GM12878 (cell line): ENCODE measurements around the gene MEIS1. TPM values are rescaled to one million over a fixed set of nuclear protein-coding genes. Genes with fewer than 3 reads are reported as not detected.

Source experiments
- ATF7 ChIP-seq: fragments of 450-650 bp; IDR thresholded peaks from 2 replicates; pipeline ENCODE4 v1.6.1; 2016; ENCODE audit warnings: low read depth, mild to moderate bottlenecking
- BHLHE40 ChIP-seq, 2 experiments: fragments of 450-650 bp in 1 of 2; IDR thresholded peaks; 2 replicates each; pipeline ENCODE4 v1.6.1; 2011 to 2017; ENCODE audit warnings: low read depth in 2 of 2, borderline replicate concordance in 1 of 2, improper control_type of control experiment in 1 of 2, low read length in 1 of 2, mild to moderate bottlenecking in 1 of 2
- KLF5 ChIP-seq: fragments of 450-650 bp; IDR thresholded peaks from 2 replicates; pipeline ENCODE4 v1.6.1; 2014; ENCODE audit warnings: mild to moderate bottlenecking; ENCODE audit not compliant: partially characterized antibody
- SRF ChIP-seq, 2 experiments: IDR thresholded peaks; 2 replicates each; pipeline ENCODE4 v1.6.1; 2011; ENCODE audit warnings: low read depth in 2 of 2, low read length in 2 of 2, mild to moderate bottlenecking in 1 of 2, moderate library complexity in 1 of 2
- ZBTB40 ChIP-seq: fragments of 450-650 bp; IDR thresholded peaks from 2 replicates; pipeline ENCODE4 v1.6.1; 2016; ENCODE audit warnings: mild to moderate bottlenecking, moderate library complexity, borderline replicate concordance
- ZNF622 ChIP-seq: fragments of 450-650 bp; IDR thresholded peaks from 2 replicates; pipeline ENCODE4 v1.6.1; 2017; ENCODE audit warnings: mild to moderate bottlenecking, inconsistent platforms
- polyA plus RNA-seq, 11 experiments: library from polyadenylated mRNA; depleted of rRNA in 4 of 11; unstranded in 6 of 11; stranded (reverse) in 5 of 11; fragments of >200 nt; fragmentation: Nextera tagmentation in 4 of 11; fragmentation: Illumina TruSeq in 1 of 11; extraction: Ambion mirVana in 4 of 11; extraction: Trizol in 1 of 11; gene quantifications; 1 replicate in 1 of 11; 2 replicates in 10 of 11; pipeline versions ENCODE4 v1.2.1 to v1.2.3, GENCODE V29; 2011 to 2016; ENCODE audit warnings: inconsistent platforms in 2 of 11, missing spikeins in 2 of 11, low read depth in 1 of 11
- total RNA-seq, 4 experiments: library from RNA; depleted of rRNA in 3 of 4; stranded (reverse); fragments of >200 nt in 3 of 4; fragmentation: Illumina TruSeq in 1 of 4; extraction: Trizol in 1 of 4; gene quantifications; 2 replicates each; pipeline versions ENCODE4 v1.2.1 to v1.2.3, GENCODE V29; 2013 to 2021
- TF ChIP-seq, protein P1 (sequence below): IDR thresholded peaks from 2 replicates; pipeline ENCODE4 v1.6.1; 2011; ENCODE audit warnings: mild to moderate bottlenecking, low read depth, low read length, moderate library complexity; ENCODE audit not compliant: insufficient replicate concordance
- TF ChIP-seq, protein P2 (sequence below): fragments of 450-650 bp; IDR thresholded peaks from 2 replicates; pipeline ENCODE4 v1.6.1; 2017; ENCODE audit warnings: mild to moderate bottlenecking, low read depth, inconsistent platforms; ENCODE audit not compliant: poor library complexity, severe bottlenecking
- TF ChIP-seq, protein P3 (sequence below): fragments of 450-650 bp; IDR thresholded peaks from 2 replicates; pipeline ENCODE4 v1.6.1; 2017; ENCODE audit warnings: antibody characterized with exemption, mild to moderate bottlenecking, moderate library complexity

MEIS1 gene
- total and polyA plus RNA-seq, 10 of the 15 experiments (the other 5 are each of a cell fraction or from before 2014, with no cell fraction given): 0.04 to 0.31 (median 0.14) TPM; not detected in 6

GRCh38 chr2:66434679-66435548, at the start of gene MEIS1 (continued):
- TF ChIP-seq, protein P1, sequence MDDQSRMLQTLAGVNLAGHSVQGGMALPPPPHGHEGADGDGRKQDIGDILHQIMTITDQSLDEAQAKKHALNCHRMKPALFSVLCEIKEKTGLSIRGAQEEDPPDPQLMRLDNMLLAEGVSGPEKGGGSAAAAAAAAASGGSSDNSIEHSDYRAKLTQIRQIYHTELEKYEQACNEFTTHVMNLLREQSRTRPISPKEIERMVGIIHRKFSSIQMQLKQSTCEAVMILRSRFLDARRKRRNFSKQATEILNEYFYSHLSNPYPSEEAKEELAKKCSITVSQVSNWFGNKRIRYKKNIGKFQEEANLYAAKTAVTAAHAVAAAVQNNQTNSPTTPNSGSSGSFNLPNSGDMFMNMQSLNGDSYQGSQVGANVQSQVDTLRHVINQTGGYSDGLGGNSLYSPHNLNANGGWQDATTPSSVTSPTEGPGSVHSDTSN: peak; percentile 73
- peak; percentile 80 for TF ChIP-seq KLF5
- peak; percentile 72 to 75; a peak in 3 of 4 replicates for TF ChIP-seq SRF (IDR thresholded peaks at IDR 0.05; ENCODE audit: low read depth in 2 of 2, low read length in 2 of 2)
- TF ChIP-seq, protein P2, sequence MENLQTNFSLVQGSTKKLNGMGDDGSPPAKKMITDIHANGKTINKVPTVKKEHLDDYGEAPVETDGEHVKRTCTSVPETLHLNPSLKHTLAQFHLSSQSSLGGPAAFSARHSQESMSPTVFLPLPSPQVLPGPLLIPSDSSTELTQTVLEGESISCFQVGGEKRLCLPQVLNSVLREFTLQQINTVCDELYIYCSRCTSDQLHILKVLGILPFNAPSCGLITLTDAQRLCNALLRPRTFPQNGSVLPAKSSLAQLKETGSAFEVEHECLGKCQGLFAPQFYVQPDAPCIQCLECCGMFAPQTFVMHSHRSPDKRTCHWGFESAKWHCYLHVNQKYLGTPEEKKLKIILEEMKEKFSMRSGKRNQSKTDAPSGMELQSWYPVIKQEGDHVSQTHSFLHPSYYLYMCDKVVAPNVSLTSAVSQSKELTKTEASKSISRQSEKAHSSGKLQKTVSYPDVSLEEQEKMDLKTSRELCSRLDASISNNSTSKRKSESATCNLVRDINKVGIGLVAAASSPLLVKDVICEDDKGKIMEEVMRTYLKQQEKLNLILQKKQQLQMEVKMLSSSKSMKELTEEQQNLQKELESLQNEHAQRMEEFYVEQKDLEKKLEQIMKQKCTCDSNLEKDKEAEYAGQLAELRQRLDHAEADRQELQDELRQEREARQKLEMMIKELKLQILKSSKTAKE: no peak
- TF ChIP-seq ATF7: peak; percentile 78; the same call in 1 of the 2 replicates
- TF ChIP-seq, protein P3, sequence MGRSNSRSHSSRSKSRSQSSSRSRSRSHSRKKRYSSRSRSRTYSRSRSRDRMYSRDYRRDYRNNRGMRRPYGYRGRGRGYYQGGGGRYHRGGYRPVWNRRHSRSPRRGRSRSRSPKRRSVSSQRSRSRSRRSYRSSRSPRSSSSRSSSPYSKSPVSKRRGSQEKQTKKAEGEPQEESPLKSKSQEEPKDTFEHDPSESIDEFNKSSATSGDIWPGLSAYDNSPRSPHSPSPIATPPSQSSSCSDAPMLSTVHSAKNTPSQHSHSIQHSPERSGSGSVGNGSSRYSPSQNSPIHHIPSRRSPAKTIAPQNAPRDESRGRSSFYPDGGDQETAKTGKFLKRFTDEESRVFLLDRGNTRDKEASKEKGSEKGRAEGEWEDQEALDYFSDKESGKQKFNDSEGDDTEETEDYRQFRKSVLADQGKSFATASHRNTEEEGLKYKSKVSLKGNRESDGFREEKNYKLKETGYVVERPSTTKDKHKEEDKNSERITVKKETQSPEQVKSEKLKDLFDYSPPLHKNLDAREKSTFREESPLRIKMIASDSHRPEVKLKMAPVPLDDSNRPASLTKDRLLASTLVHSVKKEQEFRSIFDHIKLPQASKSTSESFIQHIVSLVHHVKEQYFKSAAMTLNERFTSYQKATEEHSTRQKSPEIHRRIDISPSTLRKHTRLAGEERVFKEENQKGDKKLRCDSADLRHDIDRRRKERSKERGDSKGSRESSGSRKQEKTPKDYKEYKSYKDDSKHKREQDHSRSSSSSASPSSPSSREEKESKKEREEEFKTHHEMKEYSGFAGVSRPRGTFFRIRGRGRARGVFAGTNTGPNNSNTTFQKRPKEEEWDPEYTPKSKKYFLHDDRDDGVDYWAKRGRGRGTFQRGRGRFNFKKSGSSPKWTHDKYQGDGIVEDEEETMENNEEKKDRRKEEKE: peak; percentile 73; the same call in 1 of the 2 replicates
- TF ChIP-seq BHLHE40 (IDR thresholded peaks at IDR 0.05; ENCODE audit: borderline replicate concordance in 1 of 2, low read depth in 2 of 2, low read length in 1 of 2): peak; percentile 9 to 47; a peak in 2 of 4 replicates
- TF ChIP-seq ZBTB40: no peak
- no peak for TF ChIP-seq ZNF622
